Medulla oblongata (tissue), 1 donor: ENCODE results near the gene ZBTB12.
A peak's percentile ranks its signal among the peaks of the same experiment; 100 is the strongest.
"Not testable (repeated sequence)": the region's sequence is repeated elsewhere in the genome, so short reads cannot be mapped to it uniquely, and the experiment has no call there.

Experiments used
- DNase-seq: peaks from one replicate; pipeline ENCODE4 v3.0.0-alpha.2; 2015; ENCODE audit errors: extremely low spot score

The ZBTB12 gene

GRCh38 chr6:31876357-31876756 is 25.5 kb downstream of the ZBTB12 start:
- no peak for DNase-seq

- DNase-seq, result no peak
These were observed 26.0 kb downstream of the ZBTB12 start for GRCh38 chr6:31875877-31876276.

GRCh38 chr6:31874836-31875572 is 26.9 kb downstream of the ZBTB12 start:
- DNase-seq, result no peak

- no peak for DNase-seq
These were observed 27.7 kb downstream of the ZBTB12 start for GRCh38 chr6:31874084-31874670.

GRCh38 chr6:31871046-31871659 is 30.7 kb downstream of the ZBTB12 start:
- DNase-seq, result no peak

- no peak for DNase-seq
These were observed 31.4 kb downstream of the ZBTB12 start for GRCh38 chr6:31870385-31870921.

GRCh38 chr6:31869343-31869742 is 32.5 kb downstream of the ZBTB12 start:
- no peak for DNase-seq

GRCh38 chr6:31868658-31868971 is 33.3 kb downstream of the ZBTB12 start:
- not testable (repeated sequence) for DNase-seq

GRCh38 chr6:31865205-31866118 is 36.4 kb downstream of the ZBTB12 start:
- DNase-seq, result no peak

GRCh38 chr6:31864818-31865204 is 37.1 kb downstream of the ZBTB12 start:
- DNase-seq, result no peak

- DNase-seq, result not testable (repeated sequence)
These were observed 37.7 kb downstream of the ZBTB12 start for GRCh38 chr6:31864123-31864562.

GRCh38 chr6:31862344-31863235 is 39.3 kb downstream of the ZBTB12 start, which contains the start of gene NEU1:
NEU1 (minus strand) TSS chr6:31862821; CDS start chr6:31862776, 45 bp downstream.
- DNase-seq, result peak; percentile 100

- DNase-seq, result peak; percentile 16
These were observed 40.0 kb downstream of the ZBTB12 start for GRCh38 chr6:31861919-31862343.

GRCh38 chr6:31861150-31861549 is 40.7 kb downstream of the ZBTB12 start:
- no peak for DNase-seq

- no peak for DNase-seq
These were observed 41.5 kb downstream of the ZBTB12 start for GRCh38 chr6:31860349-31860748.

- no peak for DNase-seq
These were observed 42.0 kb downstream of the ZBTB12 start for GRCh38 chr6:31859923-31860322.

GRCh38 chr6:31858707-31859106 is 43.2 kb downstream of the ZBTB12 start:
- no peak for DNase-seq

- not testable (repeated sequence) for DNase-seq
These were observed 44.1 kb downstream of the ZBTB12 start for GRCh38 chr6:31857774-31858173.

GRCh38 chr6:31851980-31852718 is 49.7 kb downstream of the ZBTB12 start:
- DNase-seq, result not testable (repeated sequence)

- DNase-seq, result no peak
These were observed 50.4 kb downstream of the ZBTB12 start for GRCh38 chr6:31851485-31851832.
